PC-3 (cell line): ENCODE data around the gene SLC8A3. TPM values are rescaled to one million over a fixed set of nuclear protein-coding genes. Genes with fewer than 3 reads are reported as not detected.

Source experiments
- ATAC-seq: fragments of 200-7000 bp; cut with Tn5 transposase; 2 replicates; pipeline ENCODE4 v1.9.1; 2020; ENCODE audit warnings: mild to moderate bottlenecking, moderate library complexity
- BruUV-seq: library from RNA; stranded (reverse); fragments of 400-500 nt; replicated peaks from 2 replicates; lab custom pipeline; 2021; lab: Mats Ljungman, UMichigan
- CTCF ChIA-PET: fragments of 300-600 bp; sonication (Branson Sonifier 250); formaldehyde crosslinking; loops from one replicate; lab custom pipeline; 2022; ENCODE audit warnings: antibody characterized with exemption; lab: Charles Lee
- POLR2A ChIA-PET: fragments of 300-600 bp; sonication (Branson Sonifier 250); formaldehyde crosslinking; loops from one replicate; lab custom pipeline; 2022; ENCODE audit warnings: antibody characterized with exemption; ENCODE audit not compliant: unreplicated experiment; lab: Charles Lee
- DNase-seq: peaks from one replicate; pipeline ENCODE4 v3.0.0-alpha.2; 2015
- H2AFZ ChIP-seq: fragments of 300-600 bp; sonication (generic); 2 replicates; pipeline ENCODE4 v1.6.0; 2016; ENCODE audit warnings: antibody characterized with exemption, low read length
- H3F3A ChIP-seq: fragments of 300-600 bp; sonication (generic); one replicate; pipeline ENCODE4 v1.6.0; 2017; ENCODE audit warnings: antibody characterized with exemption, low read length, control low read depth, mild to moderate bottlenecking; ENCODE audit not compliant: unreplicated experiment
- H3K27ac ChIP-seq: fragments of 300-600 bp; sonication (generic); 2 replicates; pipeline ENCODE4 v1.5.1; 2016; ENCODE audit warnings: mild to moderate bottlenecking, low read length
- H3K27me3 ChIP-seq: fragments of 300-600 bp; sonication (generic); 2 replicates; pipeline ENCODE4 v1.6.1; 2016; ENCODE audit warnings: low read length, mixed read lengths
- H3K36me3 ChIP-seq: fragments of 300-600 bp; sonication (generic); 2 replicates; pipeline ENCODE4 v1.6.1; 2016; ENCODE audit warnings: low read depth, mixed run types, low read length, mixed read lengths
- H3K4me1 ChIP-seq: fragments of 300-600 bp; sonication (generic); 2 replicates; pipeline ENCODE4 v1.5.1; 2016; ENCODE audit warnings: low read length; ENCODE audit not compliant: insufficient read depth
- H3K4me2 ChIP-seq: fragments of 300-600 bp; sonication (generic); 2 replicates; pipeline ENCODE4 v1.6.0; 2016; ENCODE audit warnings: low read length
- H3K4me3 ChIP-seq: fragments of 300-600 bp; sonication (generic); 2 replicates; pipeline ENCODE4 v1.5.1; 2016; ENCODE audit warnings: mild to moderate bottlenecking, low read length, mixed read lengths
- H3K79me2 ChIP-seq: fragments of 300-600 bp; sonication (generic); 2 replicates; pipeline ENCODE4 v1.6.1; 2017; ENCODE audit warnings: low read length, mixed read lengths
- H3K9ac ChIP-seq: fragments of 300-600 bp; sonication (generic); 2 replicates; pipeline ENCODE4 v1.6.0; 2016; ENCODE audit warnings: mild to moderate bottlenecking, low read length
- H3K9me2 ChIP-seq: fragments of 300-600 bp; sonication (generic); replicated peaks from 2 replicates; pipeline ENCODE4 v1.6.1; 2016; ENCODE audit warnings: mixed run types, low read length, mixed read lengths
- H3K9me3 ChIP-seq: fragments of 300-600 bp; sonication (generic); 2 replicates; pipeline ENCODE4 v1.6.1; 2016; ENCODE audit warnings: low read length, mixed read lengths
- H4K20me1 ChIP-seq: fragments of 300-600 bp; sonication (generic); 2 replicates; pipeline ENCODE4 v1.6.1; 2016; ENCODE audit warnings: low read length, mixed read lengths
- EZH2 ChIP-seq: fragments of 300-600 bp; sonication (generic); IDR thresholded peaks from one replicate; pipeline ENCODE4 v1.6.1; 2017; ENCODE audit warnings: antibody characterized with exemption, mild to moderate bottlenecking, low read length; ENCODE audit not compliant: unreplicated experiment
- EZH2phosphoT487 ChIP-seq: fragments of 300-600 bp; sonication (generic); IDR thresholded peaks from 2 replicates; pipeline ENCODE4 v1.6.1; 2018; ENCODE audit warnings: mild to moderate bottlenecking, antibody characterized with exemption, low read length, borderline replicate concordance
- intact Hi-C: fragments of 100-400 bp; cut with micrococcal nuclease; formaldehyde crosslinking; loops from 2 replicates; pipeline ENCODE4 v1.9.0; 2023
- total RNA-seq: library from RNA; depleted of rRNA; stranded (reverse); fragments of >200 nt; gene quantifications from 2 replicates; pipeline ENCODE4 v1.2.3, GENCODE V29; 2014
- TF ChIP-seq, protein P1 (sequence below): fragments of 300-600 bp; sonication (generic); conservative IDR thresholded peaks from 2 replicates; pipeline ENCODE4 v1.5.1; 2017; ENCODE audit warnings: antibody characterized with exemption, low read depth, mild to moderate bottlenecking, low read length

Gene SLC8A3
- total RNA-seq, 1 experiment from 2014 or later, result not detected

DNA sequence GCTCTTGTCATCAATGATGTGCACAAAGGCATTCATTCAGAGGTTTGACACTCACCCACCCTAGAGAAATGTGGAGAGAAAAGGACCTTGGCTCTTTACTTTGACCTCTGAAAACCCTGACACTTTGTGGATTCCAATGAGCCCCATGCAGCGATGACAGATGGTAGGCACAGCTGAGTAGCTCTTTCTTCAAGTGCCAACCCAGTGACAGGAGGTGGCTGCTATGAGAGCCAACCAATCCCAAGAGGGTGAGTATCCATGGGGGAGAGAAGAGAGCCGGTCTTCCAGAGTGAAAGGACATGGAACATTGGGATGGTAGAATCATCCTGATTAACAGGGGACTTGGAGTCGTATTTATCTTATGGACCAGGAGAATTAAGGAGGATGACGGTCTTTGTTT lies 17.8 kb downstream of the SLC8A3 start:
- peaks cover 82% of the 10 kb centered on the region for H3K27me3 ChIP-seq

DNA sequence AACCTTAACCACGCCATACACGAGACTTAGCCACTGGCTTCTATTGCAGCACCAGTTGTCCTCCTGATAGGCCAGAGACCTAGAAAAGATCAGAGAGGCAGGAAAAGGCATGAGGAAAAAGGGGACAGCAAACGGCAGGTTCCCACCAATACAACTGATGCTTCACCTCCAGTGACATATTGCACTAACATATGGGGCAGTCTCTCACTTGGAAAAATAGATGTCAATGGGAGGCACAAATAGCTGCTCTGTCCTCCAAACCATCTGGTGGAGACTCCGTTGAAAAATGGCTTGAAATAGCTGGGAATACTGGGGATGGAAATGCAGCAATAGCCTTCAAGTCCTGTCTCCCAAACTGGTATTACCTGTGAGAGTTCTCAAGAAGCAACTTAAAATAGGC lies 20.3 kb downstream of the SLC8A3 start:
- Histone ChIP-seq H3K79me2 (no peaks in the 10 kb centered on the region), H3K27me3 (peaks cover 85% of the 10 kb centered on the region), H3K36me3 (no peaks in the 10 kb centered on the region), H3F3A (no peaks in the 10 kb centered on the region), H3K27ac (no peak overlapping the region), H4K20me1 (no peaks in the 10 kb centered on the region), H3K4me1 (no peaks in the 10 kb centered on the region), H3K4me2 (no peak overlapping the region), H3K4me3 (no peak overlapping the region), H2AFZ (no peak overlapping the region), H3K9me3 (no peaks in the 10 kb centered on the region), H3K9ac (no peak overlapping the region), H3K9me2 (no peaks in the 10 kb centered on the region)
- TF ChIP-seq, protein P1, sequence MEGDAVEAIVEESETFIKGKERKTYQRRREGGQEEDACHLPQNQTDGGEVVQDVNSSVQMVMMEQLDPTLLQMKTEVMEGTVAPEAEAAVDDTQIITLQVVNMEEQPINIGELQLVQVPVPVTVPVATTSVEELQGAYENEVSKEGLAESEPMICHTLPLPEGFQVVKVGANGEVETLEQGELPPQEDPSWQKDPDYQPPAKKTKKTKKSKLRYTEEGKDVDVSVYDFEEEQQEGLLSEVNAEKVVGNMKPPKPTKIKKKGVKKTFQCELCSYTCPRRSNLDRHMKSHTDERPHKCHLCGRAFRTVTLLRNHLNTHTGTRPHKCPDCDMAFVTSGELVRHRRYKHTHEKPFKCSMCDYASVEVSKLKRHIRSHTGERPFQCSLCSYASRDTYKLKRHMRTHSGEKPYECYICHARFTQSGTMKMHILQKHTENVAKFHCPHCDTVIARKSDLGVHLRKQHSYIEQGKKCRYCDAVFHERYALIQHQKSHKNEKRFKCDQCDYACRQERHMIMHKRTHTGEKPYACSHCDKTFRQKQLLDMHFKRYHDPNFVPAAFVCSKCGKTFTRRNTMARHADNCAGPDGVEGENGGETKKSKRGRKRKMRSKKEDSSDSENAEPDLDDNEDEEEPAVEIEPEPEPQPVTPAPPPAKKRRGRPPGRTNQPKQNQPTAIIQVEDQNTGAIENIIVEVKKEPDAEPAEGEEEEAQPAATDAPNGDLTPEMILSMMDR, result no peak
- TF ChIP-seq EZH2 (no peak), EZH2phosphoT487 (no peak)
- ATAC-seq (no peak), DNase-seq (no peak)
- no TSS peak for BruUV-seq
- intact Hi-C loops, result no loop called here
- ChIA-PET POLR2A (no interaction called here), CTCF (no interaction called here)

More for the DNA sequence above, 17.8 kb downstream of the SLC8A3 start:
- Histone ChIP-seq H3K79me2 (no peaks in the 10 kb centered on the region), H2AFZ (no peak overlapping the region), H3K4me1 (no peaks in the 10 kb centered on the region), H3K9ac (no peak overlapping the region), H3K9me3 (no peaks in the 10 kb centered on the region), H3K27ac (no peak overlapping the region), H3K9me2 (no peaks in the 10 kb centered on the region), H3F3A (no peaks in the 10 kb centered on the region), H3K4me2 (no peak overlapping the region), H3K36me3 (no peaks in the 10 kb centered on the region), H3K4me3 (no peak overlapping the region), H4K20me1 (no peaks in the 10 kb centered on the region)
- ATAC-seq, result no peak
- ChIA-PET CTCF (no interaction called here), POLR2A (no interaction called here)
- DNase-seq, result no peak
- no TSS peak for BruUV-seq
- TF ChIP-seq EZH2 (no peak), EZH2phosphoT487 (no peak)
- TF ChIP-seq, protein P1, result no peak
- intact Hi-C loops, result no loop called here

- H3K27me3 ChIP-seq, result peaks cover 85% of the 10 kb centered on the region
- no peak overlapping the region for H3K9ac ChIP-seq
- H3F3A ChIP-seq, result no peaks in the 10 kb centered on the region
- no peaks in the 10 kb centered on the region for H3K79me2 ChIP-seq
- no peaks in the 10 kb centered on the region for H4K20me1 ChIP-seq
- DNase-seq, result no peak
- no peaks in the 10 kb centered on the region for H3K9me3 ChIP-seq
- H3K4me3 ChIP-seq, result no peak overlapping the region
- no peaks in the 10 kb centered on the region for H3K9me2 ChIP-seq
- H3K36me3 ChIP-seq, result no peaks in the 10 kb centered on the region
- H3K4me1 ChIP-seq, result no peaks in the 10 kb centered on the region
- H3K27ac ChIP-seq, result no peak overlapping the region
- ChIA-PET POLR2A (no interaction called here), CTCF (no interaction called here)
- TF ChIP-seq EZH2 (no peak), EZH2phosphoT487 (no peak)
- TF ChIP-seq, protein P1, result no peak
- H3K4me2 ChIP-seq, result no peak overlapping the region
- intact Hi-C loops, result no loop called here
- H2AFZ ChIP-seq, result no peak overlapping the region
- no TSS peak for BruUV-seq
- ATAC-seq, result no peak
Observed at GRCh38 chr14:70166530-70167203, 22.1 kb downstream of the SLC8A3 start.
